Esophagus muscularis mucosa (tissue), 4 donors: ENCODE measurements around the gene AZGP1.

Experiments
- EP300 ChIP-seq: sonication (generic); formaldehyde crosslinking; IDR thresholded peaks from one replicate; pipeline ENCODE4 v1.6.1; 2017; ENCODE audit warnings: antibody characterized with exemption
- POLR2A ChIP-seq: fragments of 450-650 bp; IDR thresholded peaks from one replicate; pipeline ENCODE4 v1.6.1; 2017; ENCODE audit warnings: antibody characterized with exemption, moderate library complexity, mild to moderate bottlenecking, low read depth
- TF ChIP-seq, protein P1 (sequence below), 3 experiments: fragments of 200-600 bp in 2 of 3; fragments of 450-650 bp in 1 of 3; sonication (generic) in 2 of 3; IDR thresholded peaks; one replicate each; pipeline ENCODE4 v1.5.1; 2017 to 2019; ENCODE audit warnings: antibody characterized with exemption in 3 of 3, mild to moderate bottlenecking in 2 of 3, moderate library complexity in 1 of 3

DNA sequence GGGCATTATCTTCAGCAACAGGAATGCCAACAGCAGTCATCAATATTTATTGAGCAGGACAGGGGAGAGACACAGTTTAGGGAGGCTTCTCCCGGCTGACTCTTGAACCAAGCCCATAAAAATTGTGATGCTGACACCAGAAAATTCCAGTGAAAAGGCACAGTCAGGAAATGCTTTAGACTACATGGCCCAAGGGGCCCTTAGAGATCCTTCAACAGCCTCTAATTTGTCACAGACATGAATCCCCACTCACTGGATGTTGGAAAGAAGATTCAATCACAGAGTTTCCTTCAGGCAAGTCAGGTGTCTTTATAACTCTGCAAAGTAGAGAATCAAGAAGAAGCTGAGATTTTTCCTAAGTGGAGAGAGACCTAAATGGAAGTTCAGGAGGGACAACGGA is 47.6 kb downstream of the AZGP1 start:
- TF ChIP-seq, protein P1, sequence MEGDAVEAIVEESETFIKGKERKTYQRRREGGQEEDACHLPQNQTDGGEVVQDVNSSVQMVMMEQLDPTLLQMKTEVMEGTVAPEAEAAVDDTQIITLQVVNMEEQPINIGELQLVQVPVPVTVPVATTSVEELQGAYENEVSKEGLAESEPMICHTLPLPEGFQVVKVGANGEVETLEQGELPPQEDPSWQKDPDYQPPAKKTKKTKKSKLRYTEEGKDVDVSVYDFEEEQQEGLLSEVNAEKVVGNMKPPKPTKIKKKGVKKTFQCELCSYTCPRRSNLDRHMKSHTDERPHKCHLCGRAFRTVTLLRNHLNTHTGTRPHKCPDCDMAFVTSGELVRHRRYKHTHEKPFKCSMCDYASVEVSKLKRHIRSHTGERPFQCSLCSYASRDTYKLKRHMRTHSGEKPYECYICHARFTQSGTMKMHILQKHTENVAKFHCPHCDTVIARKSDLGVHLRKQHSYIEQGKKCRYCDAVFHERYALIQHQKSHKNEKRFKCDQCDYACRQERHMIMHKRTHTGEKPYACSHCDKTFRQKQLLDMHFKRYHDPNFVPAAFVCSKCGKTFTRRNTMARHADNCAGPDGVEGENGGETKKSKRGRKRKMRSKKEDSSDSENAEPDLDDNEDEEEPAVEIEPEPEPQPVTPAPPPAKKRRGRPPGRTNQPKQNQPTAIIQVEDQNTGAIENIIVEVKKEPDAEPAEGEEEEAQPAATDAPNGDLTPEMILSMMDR (IDR thresholded peaks at IDR 0.05): no peak
- TF ChIP-seq POLR2A (no peak), EP300 (no peak)
